GM21390 (cell line): Measurements from ENCODE around the gene DNMBP.
A peak's percentile ranks its signal among the peaks of the same experiment; 100 is the strongest.
"Not testable (repeated sequence)": the region's sequence is repeated elsewhere in the genome, so short reads cannot be mapped to it uniquely, and the experiment has no call there.

Experiments used
- ATAC-seq: cut with Tn5 transposase; IDR thresholded peaks from one replicate; pipeline ENCODE4 v1.9.1; 2021; ENCODE audit not compliant: unreplicated experiment

DNMBP gene

GRCh38 chr10:99993701-99994689 is 15.8 kb downstream of the DNMBP start:
- peak; percentile 81 for ATAC-seq

GRCh38 chr10:99985637-99986036 is 24.1 kb downstream of the DNMBP start:
- not testable (repeated sequence) for ATAC-seq

GRCh38 chr10:99984211-99985034 is 25.3 kb downstream of the DNMBP start:
- ATAC-seq, result no peak

- no peak for ATAC-seq
These were observed 26.3 kb downstream of the DNMBP start for GRCh38 chr10:99983280-99983988.

- no peak for ATAC-seq
These were observed 27.0 kb downstream of the DNMBP start for GRCh38 chr10:99982728-99983127.

- ATAC-seq, result no peak
These were observed 28.1 kb downstream of the DNMBP start for GRCh38 chr10:99981581-99982199.

DNA sequence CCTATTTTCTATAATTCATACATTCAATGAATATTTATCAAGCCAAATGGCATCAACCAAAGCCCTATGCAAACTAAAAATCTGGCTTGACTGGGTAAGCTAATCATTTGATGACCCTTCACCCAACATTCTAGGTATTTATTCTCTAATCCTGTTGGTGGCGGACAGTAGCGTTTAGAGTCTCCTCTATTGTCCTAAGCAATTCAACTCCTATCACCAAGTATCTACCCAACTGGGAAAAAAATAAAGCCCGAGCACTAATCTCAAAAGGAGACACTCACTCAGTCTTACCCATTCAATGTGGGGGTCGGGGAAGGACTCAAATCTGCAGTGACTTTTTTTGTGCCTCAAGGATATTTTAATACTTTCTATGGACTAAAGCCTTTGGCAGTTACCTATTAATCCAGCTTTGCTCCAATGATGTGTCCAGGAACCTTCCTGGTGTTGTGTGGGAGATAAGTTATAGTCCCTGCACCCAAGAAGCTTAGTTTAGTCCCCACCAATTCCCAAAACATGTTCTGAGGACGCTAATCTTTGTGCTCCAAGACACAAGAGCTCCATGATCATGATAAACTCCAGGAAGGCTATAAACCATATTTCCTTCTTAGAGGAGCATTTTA is 30.6 kb downstream of the DNMBP start:
- no peak for ATAC-seq

GRCh38 chr10:99977916-99978315 is 31.8 kb downstream of the DNMBP start:
- no peak for ATAC-seq

GRCh38 chr10:99976886-99977665 is 32.7 kb downstream of the DNMBP start:
- no peak for ATAC-seq

DNA sequence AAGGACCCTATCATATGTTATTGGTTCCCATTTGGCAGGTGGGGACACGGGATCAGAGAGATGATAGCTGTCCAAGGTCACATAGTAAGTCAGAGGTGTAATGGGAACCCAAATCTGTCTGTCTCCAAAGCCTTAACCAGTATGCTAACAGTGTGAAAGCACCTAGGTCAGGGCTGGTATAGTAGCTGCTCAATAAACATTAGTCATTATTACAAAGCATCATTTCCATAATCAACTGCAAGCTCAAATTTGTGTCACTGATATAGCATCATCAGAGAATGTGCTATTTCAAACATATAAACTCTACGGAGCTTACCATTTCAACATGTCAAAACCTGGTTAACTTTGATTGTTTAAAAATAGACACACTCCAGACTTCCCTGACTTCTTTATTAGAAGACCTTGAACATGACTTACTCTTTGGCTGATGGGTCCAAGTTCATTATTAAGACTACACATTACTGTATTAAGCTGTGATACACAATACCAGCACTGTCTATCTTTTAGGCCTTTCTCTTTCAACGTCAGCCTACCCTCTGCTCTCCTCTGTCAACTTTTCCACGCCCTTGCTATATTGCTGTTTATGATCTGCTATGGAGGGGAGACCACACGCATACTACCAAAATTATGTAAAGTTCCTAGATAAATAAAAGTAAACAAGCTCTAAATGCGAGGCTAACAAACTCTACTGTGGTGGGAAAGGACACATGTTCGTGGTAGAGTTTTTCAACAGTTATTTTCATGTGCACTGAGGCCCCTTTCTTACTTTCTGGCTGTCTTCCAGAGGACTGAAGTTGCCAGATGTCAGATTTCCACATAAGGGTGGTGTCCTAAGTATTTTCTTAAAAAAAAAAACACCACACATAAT is 33.6 kb downstream of the DNMBP start:
- no peak for ATAC-seq

DNA sequence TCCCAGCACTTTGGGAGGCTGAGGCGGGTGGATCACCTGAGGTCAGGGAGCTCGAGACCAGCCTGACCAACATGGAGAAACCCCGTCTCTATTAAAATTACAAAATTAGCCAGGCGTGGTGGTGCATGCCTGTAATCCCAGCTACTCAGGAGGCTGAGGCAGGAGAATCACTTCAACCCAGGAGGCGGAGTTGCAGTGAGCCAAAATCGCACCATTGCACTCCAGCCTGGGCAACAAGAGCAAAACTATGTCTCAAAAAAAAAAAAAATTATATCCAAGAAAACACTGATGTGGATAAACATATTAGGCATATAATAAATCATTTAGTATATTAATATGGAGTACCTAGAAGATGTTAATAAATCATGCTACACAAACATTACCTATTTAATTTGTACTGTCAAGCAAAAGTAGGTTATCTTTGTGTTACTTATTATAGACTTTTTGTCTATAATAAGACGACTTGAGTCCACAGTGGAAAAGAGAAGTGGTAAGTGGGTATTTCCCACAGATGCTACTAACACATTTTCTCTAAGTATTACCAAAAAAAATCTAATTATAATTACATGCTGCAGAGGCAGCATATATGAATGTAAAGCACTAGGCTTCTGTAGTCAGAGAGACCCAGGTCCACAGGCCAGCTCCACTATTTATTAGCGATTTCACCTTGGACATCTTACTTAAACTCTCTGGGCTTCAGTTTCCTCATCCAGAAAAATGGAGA is 34.5 kb downstream of the DNMBP start:
- ATAC-seq, result peak; percentile 46

DNA sequence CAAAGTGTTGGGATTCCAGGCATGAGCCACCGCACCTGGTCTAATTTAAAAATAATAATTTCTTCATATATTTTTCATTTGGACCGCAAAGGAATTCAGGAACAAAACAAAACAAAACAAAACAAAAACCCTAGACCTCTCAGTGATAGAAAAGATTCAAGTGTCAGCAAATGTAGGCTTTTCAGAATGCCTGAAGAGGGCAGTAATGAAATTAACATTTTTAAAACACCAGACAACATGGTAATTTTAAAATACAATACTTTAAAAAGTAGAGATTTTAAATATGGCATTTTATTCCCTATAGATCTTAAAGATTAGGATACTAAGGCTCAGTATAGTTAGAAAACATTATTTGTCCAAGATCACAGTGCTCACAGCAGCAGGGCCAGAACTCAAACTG is 36.6 kb downstream of the DNMBP start:
- ATAC-seq, result no peak

DNA sequence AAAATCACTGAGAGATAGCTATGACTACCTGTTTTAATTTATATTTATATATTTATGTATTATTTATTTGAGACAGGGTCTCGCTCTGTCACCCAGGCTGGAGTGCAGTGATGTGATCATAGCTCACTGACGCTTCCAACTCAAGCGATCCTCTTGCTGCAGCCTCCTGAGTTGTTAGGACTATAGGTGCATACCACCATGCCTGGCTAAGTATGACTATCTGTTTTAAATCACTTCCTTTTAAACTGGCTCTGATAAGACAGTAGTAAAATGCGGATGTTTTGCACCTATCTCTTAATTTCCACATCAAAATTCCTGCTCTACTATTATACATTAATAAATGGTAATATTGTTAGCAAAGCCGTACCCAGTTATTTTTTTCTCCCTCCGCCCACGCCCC is 41.8 kb downstream of the DNMBP start:
- ATAC-seq, result no peak

DNA sequence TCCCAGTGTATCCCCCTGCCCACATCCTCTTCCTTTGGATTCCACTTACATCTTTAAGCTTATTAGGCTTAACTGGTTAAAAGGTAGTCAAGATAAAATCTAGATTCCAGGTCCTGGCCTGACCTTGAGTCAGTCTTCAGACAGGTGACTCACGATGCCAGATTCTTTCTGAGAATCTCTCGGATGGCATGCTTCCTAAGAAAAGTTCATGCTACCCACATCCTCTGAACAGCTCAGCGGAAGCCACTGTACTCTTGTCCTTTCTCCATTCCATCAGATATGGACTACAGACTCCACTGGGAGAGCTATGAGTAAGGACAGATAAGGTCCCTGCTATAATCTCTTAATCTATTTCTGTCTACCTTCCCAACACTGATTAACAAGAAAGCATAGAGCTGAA is 43.4 kb downstream of the DNMBP start:
- no peak for ATAC-seq

- no peak for ATAC-seq
These were observed 44.0 kb downstream of the DNMBP start for GRCh38 chr10:99965700-99966099.

GRCh38 chr10:99964791-99965190 is 45.0 kb downstream of the DNMBP start:
- no peak for ATAC-seq

DNA sequence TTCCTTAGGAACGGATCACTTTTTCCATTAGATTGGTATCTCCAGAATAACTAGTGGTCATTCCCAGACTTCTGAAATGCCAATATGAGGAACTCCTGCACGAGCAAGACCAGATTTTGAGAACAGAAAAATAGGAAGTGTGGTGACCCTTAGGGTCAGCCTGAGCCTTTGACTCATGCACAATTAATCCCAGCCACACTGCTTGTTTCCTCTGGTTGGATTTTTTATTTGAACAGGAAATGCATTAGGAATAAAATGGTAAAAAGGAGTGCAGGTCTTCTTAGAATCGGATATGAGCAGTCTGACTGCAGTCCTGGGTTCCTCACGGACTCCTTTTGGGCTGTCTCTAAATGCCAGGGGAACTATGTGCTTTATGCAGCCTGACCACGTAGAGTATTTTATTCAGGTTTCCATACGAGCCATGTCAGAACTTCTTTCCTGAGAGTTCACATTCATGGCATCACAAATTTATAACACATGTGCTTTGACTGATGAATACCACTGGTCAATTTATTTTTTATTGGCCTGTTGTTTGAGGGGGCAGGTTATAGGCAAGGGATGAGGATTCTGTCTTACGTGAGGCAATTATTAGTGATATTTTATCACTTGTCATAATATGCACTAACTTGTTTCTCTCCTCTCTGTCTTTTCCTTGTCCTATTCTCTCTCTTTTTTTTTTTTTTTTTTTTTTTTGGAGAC is 46.1 kb downstream of the DNMBP start:
- ATAC-seq, result not testable (repeated sequence)
